ENCODE measurements around the gene MESD. TPM values are rescaled to one million over a fixed set of nuclear protein-coding genes. Genes with fewer than 3 reads are reported as not detected.

The MESD gene
- polyA plus RNA-seq, 1 donor from 2014 or later, result 16.3 TPM

DNA sequence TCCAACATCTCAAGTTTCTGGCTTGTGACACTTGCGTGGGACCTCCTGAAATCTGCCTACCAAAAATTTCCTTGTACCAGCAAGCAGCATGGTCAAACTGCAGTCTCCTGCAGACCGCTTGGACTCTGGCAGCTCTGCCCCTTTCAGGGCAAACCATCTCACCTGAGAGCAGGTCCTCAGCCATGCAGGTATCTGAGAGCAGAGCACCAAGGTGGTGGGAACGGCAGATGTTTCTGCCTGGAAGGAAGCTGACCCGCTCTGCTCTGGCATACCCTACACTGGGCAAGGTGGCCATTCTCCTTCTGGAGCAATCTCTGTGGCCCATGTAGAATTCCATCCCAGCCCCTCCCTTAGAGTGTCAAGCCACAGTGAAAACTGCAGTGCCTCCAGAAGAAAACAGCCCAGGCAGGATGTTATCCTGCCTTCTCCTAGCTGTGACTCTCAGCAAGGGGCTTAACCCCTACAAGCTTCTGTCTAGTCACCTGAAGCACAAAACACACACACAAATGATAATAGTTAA is 21.6 kb downstream of the MESD start:
- Histone ChIP-seq H3K9ac (ENCODE audit: low read length) (no peak overlapping the region), H3F3A (ENCODE audit: insufficient read depth, low read length, poor library complexity, severe bottlenecking) (no peaks in the 10 kb centered on the region), H3K9me2 (ENCODE audit: insufficient read depth, low read length) (no peaks in the 10 kb centered on the region), H2AFZ (ENCODE audit: low read depth, low read length) (no peak overlapping the region), H3K4me2 (ENCODE audit: low read length) (no peak overlapping the region), H3K27ac (ENCODE audit: low read length) (no peak overlapping the region), H3K79me2 (replicated peaks; ENCODE audit: insufficient read depth, low read length) (no peaks in the 10 kb centered on the region), H3K4me3 (ENCODE audit: low read length) (no peak overlapping the region), H3K9me3 (ENCODE audit: low read length) (no peaks in the 10 kb centered on the region), H3K36me3 (ENCODE audit: insufficient read depth, low read length) (no peaks in the 10 kb centered on the region), H3K27me3 (ENCODE audit: insufficient read depth, low read depth, low read length) (no peaks in the 10 kb centered on the region), H4K20me1 (ENCODE audit: insufficient read depth) (no peaks in the 10 kb centered on the region)
- TF ChIP-seq EP300 (conservative IDR thresholded peaks at IDR 0.05; ENCODE audit: poor library complexity, severe bottlenecking), result no peak
- no peak for TF ChIP-seq RAD21 (conservative IDR thresholded peaks at IDR 0.05)
- no peak for TF ChIP-seq POLR2AphosphoS5 (IDR thresholded peaks at IDR 0.05)
- TF ChIP-seq MXI1 (conservative IDR thresholded peaks at IDR 0.05; ENCODE audit: poor library complexity, severe bottlenecking), result no peak
- no peak for TF ChIP-seq TAF1 (IDR thresholded peaks at IDR 0.05; ENCODE audit: low read depth)
- TF ChIP-seq, protein P1, sequence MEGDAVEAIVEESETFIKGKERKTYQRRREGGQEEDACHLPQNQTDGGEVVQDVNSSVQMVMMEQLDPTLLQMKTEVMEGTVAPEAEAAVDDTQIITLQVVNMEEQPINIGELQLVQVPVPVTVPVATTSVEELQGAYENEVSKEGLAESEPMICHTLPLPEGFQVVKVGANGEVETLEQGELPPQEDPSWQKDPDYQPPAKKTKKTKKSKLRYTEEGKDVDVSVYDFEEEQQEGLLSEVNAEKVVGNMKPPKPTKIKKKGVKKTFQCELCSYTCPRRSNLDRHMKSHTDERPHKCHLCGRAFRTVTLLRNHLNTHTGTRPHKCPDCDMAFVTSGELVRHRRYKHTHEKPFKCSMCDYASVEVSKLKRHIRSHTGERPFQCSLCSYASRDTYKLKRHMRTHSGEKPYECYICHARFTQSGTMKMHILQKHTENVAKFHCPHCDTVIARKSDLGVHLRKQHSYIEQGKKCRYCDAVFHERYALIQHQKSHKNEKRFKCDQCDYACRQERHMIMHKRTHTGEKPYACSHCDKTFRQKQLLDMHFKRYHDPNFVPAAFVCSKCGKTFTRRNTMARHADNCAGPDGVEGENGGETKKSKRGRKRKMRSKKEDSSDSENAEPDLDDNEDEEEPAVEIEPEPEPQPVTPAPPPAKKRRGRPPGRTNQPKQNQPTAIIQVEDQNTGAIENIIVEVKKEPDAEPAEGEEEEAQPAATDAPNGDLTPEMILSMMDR (IDR thresholded peaks at IDR 0.05; ENCODE audit: poor library complexity, severe bottlenecking), result no peak
- TF ChIP-seq EZH2 (IDR thresholded peaks at IDR 0.05; ENCODE audit: borderline replicate concordance, insufficient read depth, low read length, poor library complexity, severe bottlenecking), result no peak
- TF ChIP-seq REST (IDR thresholded peaks at IDR 0.05; ENCODE audit: borderline replicate concordance), result no peak
- TF ChIP-seq SMC3 (conservative IDR thresholded peaks at IDR 0.05; ENCODE audit: poor library complexity), result no peak

- H3K27ac ChIP-seq (ENCODE audit: low read length), result no peak overlapping the region
- no peaks in the 10 kb centered on the region for H3K79me2 ChIP-seq (replicated peaks; ENCODE audit: insufficient read depth, low read length)
- TF ChIP-seq REST (IDR thresholded peaks at IDR 0.05; ENCODE audit: borderline replicate concordance), result no peak
- TF ChIP-seq POLR2AphosphoS5 (IDR thresholded peaks at IDR 0.05), result no peak
- no peak for TF ChIP-seq RAD21 (conservative IDR thresholded peaks at IDR 0.05)
- TF ChIP-seq EZH2 (IDR thresholded peaks at IDR 0.05; ENCODE audit: borderline replicate concordance, insufficient read depth, low read length, poor library complexity, severe bottlenecking), result no peak
- H3K4me3 ChIP-seq (ENCODE audit: low read length), result no peak overlapping the region
- no peaks in the 10 kb centered on the region for H3K36me3 ChIP-seq (ENCODE audit: insufficient read depth, low read length)
- H3F3A ChIP-seq (ENCODE audit: insufficient read depth, low read length, poor library complexity, severe bottlenecking), result no peaks in the 10 kb centered on the region
- no peak overlapping the region for H3K9ac ChIP-seq (ENCODE audit: low read length)
- no peaks in the 10 kb centered on the region for H4K20me1 ChIP-seq (ENCODE audit: insufficient read depth)
- no peaks in the 10 kb centered on the region for H3K27me3 ChIP-seq (ENCODE audit: insufficient read depth, low read depth, low read length)
- H3K9me2 ChIP-seq (ENCODE audit: insufficient read depth, low read length), result no peaks in the 10 kb centered on the region
- H2AFZ ChIP-seq (ENCODE audit: low read depth, low read length), result no peak overlapping the region
- no peak overlapping the region for H3K4me2 ChIP-seq (ENCODE audit: low read length)
- H3K9me3 ChIP-seq (ENCODE audit: low read length), result no peaks in the 10 kb centered on the region
Observed at GRCh38 chr15:80967451-80967850, 22.2 kb downstream of the MESD start.
